WI38 (cell line): ENCODE results near the gene MED13L.

Source experiments
- H3K4me3 ChIP-seq: 2 replicates; pipeline ENCODE4 v1.5.1; 2011; ENCODE audit warnings: low read depth, mild to moderate bottlenecking, control low read depth, low read length
- TF ChIP-seq, protein P1 (sequence below): IDR thresholded peaks from 2 replicates; pipeline ENCODE4 v1.5.1; 2012; ENCODE audit warnings: low read depth, mild to moderate bottlenecking, control low read depth, low read length

Gene MED13L

DNA sequence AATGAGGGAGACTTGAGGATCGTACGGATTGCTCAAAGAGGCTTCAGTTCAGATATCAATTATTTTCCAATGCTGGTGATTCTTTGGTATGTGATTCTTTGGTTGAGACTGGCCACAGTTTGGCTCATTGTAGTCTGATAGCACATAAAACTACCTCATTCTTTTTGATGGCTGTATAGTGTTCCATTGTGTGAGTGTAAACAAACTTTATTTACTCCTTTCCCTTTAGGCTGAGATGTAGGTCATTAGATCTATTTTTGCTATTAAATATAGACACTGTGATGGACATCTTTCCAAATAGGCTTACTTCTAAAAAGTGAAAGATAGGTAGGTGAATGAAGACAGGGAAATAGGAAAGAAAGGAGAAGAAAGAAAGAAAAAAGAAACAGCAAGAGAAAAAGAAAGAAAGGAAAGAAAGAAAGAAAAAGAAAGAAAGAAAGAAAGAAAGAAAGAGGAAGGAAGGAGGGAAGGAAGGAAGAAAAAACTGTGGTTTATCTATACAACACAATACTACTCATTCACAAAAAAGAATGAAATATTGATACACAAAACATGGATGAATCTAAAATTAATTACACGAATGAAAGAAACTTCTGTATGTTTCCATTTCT lies 19.8 kb upstream of the MED13L start:
- TF ChIP-seq, protein P1, sequence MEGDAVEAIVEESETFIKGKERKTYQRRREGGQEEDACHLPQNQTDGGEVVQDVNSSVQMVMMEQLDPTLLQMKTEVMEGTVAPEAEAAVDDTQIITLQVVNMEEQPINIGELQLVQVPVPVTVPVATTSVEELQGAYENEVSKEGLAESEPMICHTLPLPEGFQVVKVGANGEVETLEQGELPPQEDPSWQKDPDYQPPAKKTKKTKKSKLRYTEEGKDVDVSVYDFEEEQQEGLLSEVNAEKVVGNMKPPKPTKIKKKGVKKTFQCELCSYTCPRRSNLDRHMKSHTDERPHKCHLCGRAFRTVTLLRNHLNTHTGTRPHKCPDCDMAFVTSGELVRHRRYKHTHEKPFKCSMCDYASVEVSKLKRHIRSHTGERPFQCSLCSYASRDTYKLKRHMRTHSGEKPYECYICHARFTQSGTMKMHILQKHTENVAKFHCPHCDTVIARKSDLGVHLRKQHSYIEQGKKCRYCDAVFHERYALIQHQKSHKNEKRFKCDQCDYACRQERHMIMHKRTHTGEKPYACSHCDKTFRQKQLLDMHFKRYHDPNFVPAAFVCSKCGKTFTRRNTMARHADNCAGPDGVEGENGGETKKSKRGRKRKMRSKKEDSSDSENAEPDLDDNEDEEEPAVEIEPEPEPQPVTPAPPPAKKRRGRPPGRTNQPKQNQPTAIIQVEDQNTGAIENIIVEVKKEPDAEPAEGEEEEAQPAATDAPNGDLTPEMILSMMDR = no peak
- no peak overlapping the region for H3K4me3 ChIP-seq

DNA sequence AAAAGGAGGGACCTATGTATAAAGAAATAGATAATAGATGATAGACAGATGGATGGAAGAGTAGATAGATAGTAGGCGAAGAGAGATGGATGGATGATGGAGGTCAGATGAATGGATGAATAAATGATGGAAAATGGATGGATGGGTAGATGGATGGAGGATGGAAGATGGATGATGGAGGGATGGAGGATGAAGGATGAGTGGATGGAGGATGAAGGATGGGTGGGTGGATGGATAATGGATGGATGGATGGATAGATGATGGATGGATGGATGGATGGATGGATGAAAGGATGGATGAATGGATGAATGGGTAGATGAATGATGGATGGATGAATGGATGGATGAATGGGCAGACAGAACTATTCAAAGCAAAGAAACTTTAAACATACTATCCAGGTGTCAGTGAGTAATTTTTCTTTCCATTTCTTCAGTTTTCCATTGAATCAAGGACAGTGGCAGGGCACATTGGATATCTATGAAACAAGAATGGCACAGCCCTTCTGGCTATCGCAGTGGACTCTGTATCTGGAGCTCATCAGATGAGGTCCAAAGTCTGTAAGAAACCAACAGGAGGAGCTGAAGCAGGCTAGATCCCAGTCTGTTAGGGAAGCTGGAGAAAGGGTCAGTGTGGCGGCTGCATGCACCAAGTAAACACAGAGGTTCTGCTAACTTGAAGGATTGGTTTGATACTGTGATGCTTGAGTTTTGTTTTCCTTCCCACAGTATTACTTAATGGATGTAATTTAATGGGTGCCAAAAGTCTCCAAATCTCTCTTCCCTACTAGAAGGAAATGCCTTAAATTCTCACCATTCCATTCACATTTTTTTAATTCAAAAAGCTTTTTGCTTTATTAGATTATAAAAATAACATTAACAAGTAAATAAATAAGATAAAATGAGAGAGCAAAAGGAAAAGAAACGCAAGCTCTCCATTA lies 18.1 kb upstream of the MED13L start:
- TF ChIP-seq, protein P1 = no peak
- H3K4me3 ChIP-seq = no peak overlapping the region

DNA sequence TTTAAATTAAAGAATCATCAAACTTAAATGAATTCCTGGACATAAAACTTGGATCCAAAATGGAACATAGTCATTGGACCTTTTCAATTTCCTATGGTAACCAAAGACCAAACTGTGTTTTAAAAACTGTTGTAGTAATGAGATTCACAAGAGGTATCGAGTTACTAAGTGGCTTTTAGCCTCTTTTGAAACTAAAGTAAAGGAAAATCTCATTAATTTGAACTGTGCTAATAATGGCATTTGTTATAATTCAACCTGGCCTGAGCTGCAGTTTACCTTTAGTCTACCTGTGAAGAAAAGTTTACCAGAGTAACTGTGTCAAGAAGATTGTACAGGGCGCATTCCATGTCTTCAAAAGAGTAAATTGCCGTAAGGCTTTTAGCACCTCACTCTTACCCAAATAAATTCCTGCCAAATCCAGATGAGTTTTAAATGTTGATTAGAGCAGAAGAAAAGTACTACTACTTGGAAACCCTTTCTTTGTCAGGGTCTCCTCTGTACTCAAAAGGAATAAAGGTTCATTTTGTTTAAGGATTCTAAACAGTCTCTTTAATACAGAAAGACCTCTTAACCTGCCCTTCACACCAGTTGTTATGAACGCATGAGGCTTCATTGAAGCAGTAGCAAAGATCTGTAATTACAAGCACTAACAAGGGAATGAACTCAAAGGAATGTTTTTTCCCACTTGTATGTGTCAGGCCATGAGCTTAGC lies 17.1 kb upstream of the MED13L start:
- TF ChIP-seq, protein P1 = no peak
- H3K4me3 ChIP-seq = no peak overlapping the region

DNA sequence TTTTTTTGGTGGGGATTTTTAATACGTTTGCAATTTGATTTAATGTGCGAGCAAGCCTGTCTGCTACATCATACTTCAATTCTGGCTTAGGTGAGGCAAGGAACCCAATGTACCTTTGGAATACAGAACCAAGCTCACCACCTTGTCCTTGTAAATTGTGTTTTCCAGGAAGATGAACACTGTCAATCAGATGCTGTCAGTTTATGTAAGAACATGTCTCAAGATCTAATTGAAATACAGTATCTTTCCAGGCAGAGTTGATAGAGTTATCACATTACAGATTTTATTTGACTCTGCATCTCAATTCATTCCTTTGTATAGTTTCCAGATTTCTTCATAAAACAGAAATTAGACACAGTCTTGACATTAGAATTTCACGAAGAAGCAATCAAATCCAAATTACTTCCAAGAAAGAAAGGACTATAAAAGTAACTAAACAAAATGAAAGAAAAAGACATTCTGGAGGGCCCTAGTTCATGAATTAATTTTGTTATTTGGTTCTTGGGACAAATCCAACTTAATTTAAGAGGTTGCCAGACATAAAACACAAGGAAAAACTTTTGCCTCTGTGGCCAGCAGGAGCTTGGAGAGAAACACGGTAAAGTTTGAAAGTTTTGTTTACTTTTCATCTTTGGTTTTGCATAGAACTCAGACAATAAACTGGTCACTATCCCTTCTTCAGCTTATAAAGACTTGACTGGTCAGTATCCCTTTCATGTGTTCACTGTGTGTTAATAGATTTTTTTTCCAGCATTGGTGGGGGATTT lies 16.4 kb upstream of the MED13L start:
- TF ChIP-seq, protein P1 = no peak
- H3K4me3 ChIP-seq = no peak overlapping the region

DNA sequence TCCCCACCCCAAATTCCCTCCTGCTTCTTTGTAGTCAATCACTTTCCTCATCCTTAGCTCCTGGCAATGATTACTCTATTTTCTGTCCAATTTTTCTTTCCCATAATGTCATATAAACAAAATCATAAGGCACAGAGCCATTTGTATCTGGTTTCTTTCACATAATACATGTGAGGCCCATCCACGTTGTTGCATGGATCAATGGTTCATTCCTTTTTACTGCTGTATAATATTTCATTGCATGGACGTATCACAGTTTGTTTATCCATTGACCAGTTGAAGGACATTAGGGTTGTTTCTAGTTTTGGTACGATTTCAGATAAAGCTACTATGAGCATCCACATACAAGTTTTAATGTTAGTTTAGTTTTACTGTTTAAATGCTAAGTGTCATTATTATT lies 13.7 kb upstream of the MED13L start:
- TF ChIP-seq, protein P1 = no peak

DNA sequence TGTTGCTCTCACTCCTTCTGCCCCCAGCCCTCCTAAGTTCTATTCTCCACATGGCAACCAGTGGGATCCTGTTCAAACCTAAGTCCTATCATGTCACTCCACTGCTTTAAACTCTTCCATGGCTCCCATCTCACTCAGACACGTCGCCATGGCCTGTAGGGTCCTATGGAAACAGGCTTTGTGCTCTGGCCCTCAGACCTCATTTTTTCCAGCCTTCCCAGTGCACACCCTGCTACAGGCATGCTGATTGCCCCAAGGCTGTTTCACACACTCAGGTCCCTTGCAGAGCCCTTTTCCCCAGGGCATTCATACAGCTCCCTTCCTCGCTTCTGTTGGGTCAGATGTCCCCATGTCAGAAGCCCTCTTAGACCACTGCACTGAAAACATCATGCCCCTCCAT lies 11.2 kb upstream of the MED13L start:
- H3K4me3 ChIP-seq = no peak overlapping the region
- TF ChIP-seq, protein P1 = no peak

More for the DNA sequence above, 13.7 kb upstream of the MED13L start:
- no peak overlapping the region for H3K4me3 ChIP-seq
